WI38 (cell line): ENCODE data around the gene ZNF732.
A peak's percentile ranks its signal among the peaks of the same experiment; 100 is the strongest.
"Not testable (repeated sequence)": the region's sequence is repeated elsewhere in the genome, so short reads cannot be mapped to it uniquely, and the experiment has no call there.

Source experiments
- H3K4me3 ChIP-seq: 2 replicates; pipeline ENCODE4 v1.5.1; 2011; ENCODE audit warnings: low read depth, mild to moderate bottlenecking, control low read depth, low read length
- CTCF ChIP-seq: IDR thresholded peaks from 2 replicates; pipeline ENCODE4 v1.5.1; 2012; ENCODE audit warnings: low read depth, mild to moderate bottlenecking, control low read depth, low read length

The ZNF732 gene

GRCh38 chr4:253936-254756, 51.1 kb downstream of the ZNF732 start:
- no peak overlapping the region for H3K4me3 ChIP-seq
- TF ChIP-seq CTCF: no peak

- H3K4me3 ChIP-seq: no peak overlapping the region
- TF ChIP-seq CTCF: no peak
These were observed 53.1 kb downstream of the ZNF732 start for GRCh38 chr4:252065-252601.

- no peak overlapping the region for H3K4me3 ChIP-seq
- TF ChIP-seq CTCF: peak; percentile 43
These were observed 60.8 kb downstream of the ZNF732 start for GRCh38 chr4:244471-244870.

GRCh38 chr4:243426-243825, 61.8 kb downstream of the ZNF732 start:
- no peak for TF ChIP-seq CTCF
- no peak overlapping the region for H3K4me3 ChIP-seq

GRCh38 chr4:242121-242848, 63.0 kb downstream of the ZNF732 start:
- peak; percentile 55 for TF ChIP-seq CTCF
- peak overlapping the region; percentile 16; the same call in 1 of the 2 replicates for H3K4me3 ChIP-seq

GRCh38 chr4:241411-241810, 63.9 kb downstream of the ZNF732 start:
- H3K4me3 ChIP-seq: not testable (repeated sequence)

- no peak for TF ChIP-seq CTCF
- no peak overlapping the region for H3K4me3 ChIP-seq
These were observed 69.2 kb downstream of the ZNF732 start for GRCh38 chr4:236028-236427.
